Hematopoietic multipotent progenitor cell treated with erythropoietin and hydrocortisone succinate and interleukin-3 and kit ligand, for 15 days (in vitro differentiated cells): Measurements from ENCODE around the gene SRPK3.

Source experiments
- DNase-seq: peaks from one replicate; pipeline ENCODE4 v3.0.0-alpha.2; 2015; ENCODE audit warnings: low spot score

The SRPK3 gene

GRCh38 chrX:153770601-153771414, 10.0 kb upstream of the SRPK3 start:
- no peak for DNase-seq

GRCh38 chrX:153771415-153772315, 9.2 kb upstream of the SRPK3 start:
- DNase-seq = no peak

GRCh38 chrX:153772316-153773217, 8.3 kb upstream of the SRPK3 start:
- DNase-seq = no peak

GRCh38 chrX:153773218-153773611, 7.6 kb upstream of the SRPK3 start:
- no peak for DNase-seq

- no peak for DNase-seq
Observed at GRCh38 chrX:153773741-153774575, 6.9 kb upstream of the SRPK3 start.

DNA sequence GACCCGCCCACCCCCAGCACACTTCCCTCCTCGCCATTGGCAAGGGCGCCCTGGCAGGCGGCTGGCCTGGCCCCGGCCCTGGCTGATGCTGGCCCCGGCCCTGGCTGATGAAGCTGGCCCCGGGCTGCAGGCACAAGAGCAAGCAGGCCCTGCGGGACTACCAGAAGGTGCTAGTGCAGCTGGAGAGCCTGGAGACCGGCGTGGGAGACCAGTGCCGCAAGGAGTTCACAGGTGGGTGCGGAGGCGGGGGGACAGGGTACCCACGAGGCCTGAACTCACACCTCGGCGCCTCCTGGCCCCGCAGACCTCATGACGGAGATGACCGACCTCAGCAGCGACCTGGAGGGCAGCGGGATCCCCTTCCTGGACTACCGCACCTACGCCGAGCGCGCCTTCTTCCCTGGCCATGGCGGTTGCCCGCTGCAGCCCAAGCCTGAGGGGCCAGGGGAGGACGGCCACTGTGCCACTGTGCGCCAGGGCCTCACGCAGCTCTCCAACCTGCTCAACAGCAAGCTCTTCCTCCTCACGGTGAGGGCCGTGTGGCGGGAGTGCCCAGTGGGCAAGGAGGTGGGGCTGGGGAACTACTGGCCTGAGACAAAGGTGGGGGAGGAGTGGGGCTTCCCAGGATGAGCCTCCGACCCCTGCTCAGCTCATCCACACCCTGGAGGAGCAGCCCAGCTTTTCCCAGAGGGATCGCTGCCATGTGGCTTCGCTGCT, 6.1 kb upstream of the SRPK3 start:
- no peak for DNase-seq

GRCh38 chrX:153775293-153776119, 5.3 kb upstream of the SRPK3 start:
- no peak for DNase-seq

DNA sequence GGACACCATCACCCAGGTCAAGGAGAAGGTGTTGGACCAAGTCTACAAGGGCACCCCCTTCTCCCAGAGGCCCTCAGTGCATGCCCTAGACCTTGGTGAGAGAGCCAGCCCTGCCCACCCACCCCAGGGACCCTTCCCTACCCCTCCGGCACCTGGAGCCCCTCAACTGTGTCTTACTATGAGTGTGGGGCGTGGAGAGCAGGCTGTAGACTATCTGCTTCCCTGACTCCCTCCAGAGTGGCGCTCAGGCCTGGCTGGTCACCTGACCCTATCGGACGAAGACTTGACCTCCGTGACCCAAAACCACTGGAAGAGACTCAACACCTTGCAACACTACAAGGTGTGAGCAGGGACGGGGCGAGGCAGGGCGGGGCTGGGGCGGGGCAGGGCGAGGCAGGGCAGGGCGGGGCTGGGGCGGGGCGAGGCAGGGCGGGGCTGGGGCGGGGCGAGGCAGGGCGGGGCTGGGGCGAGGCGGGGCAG, 4.7 kb upstream of the SRPK3 start:
- DNase-seq = no peak

- no peak for DNase-seq
Observed at GRCh38 chrX:153776611-153777045, 4.2 kb upstream of the SRPK3 start.

DNA sequence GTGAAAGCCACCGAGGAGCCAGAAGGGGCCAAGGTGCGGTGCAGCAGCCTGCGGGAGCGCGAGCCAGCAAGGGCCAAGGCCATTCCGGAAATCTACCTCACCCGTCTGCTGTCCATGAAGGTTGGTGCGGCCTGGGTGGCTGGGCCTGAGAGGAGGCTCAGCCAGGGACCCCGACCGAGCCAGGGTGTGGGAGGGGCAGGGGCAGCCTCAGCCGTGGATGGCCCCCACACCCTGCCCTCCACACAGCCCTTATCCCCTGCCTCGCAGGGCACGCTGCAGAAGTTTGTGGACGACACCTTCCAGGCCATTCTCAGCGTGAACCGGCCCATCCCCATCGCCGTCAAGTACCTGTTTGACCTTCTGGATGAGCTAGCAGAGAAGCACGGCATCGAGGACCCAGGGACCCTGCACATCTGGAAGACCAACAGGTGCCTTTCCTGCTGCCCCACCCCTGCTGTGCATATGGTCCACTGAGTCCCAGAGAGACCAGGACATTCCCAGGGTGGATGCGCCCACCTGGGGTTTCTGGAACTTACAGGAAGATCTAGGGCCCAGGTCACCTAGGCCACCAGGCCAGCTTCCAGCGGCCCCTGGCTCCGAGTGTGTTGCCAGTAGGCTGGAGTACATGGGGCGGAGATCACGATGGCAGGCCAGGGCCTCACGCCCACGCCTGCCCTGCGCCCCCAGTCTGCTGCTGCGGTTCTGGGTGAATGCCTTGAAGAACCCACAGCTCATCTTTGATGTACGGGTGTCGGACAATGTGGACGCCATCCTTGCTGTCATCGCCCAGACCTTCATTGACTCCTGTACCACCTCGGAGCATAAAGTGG, 3.4 kb upstream of the SRPK3 start:
- DNase-seq = no peak

GRCh38 chrX:153778181-153778580, 2.7 kb upstream of the SRPK3 start:
- no peak for DNase-seq

DNA sequence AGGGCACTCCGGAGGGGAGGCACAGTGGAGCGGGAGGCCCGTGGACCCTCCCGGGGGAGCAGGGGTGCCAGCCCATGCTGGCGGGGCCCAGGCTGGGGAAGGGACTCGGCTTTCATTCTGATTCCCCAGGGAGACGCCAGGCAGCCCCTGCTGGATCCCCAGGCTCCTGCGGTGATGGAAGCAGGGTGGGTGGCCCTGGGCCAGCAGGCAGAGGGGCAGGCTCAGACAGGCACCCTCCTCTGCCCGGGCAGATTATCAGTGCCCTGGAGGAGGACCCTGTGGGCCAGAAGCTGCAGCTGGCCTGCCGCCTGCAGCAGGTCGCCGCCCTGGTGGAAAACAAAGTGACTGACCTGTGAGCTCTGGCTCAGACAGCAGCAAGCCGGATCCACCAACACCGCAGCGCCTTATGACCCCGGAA, 2.1 kb upstream of the SRPK3 start:
- no peak for DNase-seq

GRCh38 chrX:153779891-153780677, 757 bp upstream of the SRPK3 start:
- DNase-seq = no peak

- DNase-seq = no peak
Observed at GRCh38 chrX:153781428-153782047, 697 bp downstream of the SRPK3 start.

GRCh38 chrX:153782313-153782712, 1.5 kb downstream of the SRPK3 start:
- no peak for DNase-seq

DNA sequence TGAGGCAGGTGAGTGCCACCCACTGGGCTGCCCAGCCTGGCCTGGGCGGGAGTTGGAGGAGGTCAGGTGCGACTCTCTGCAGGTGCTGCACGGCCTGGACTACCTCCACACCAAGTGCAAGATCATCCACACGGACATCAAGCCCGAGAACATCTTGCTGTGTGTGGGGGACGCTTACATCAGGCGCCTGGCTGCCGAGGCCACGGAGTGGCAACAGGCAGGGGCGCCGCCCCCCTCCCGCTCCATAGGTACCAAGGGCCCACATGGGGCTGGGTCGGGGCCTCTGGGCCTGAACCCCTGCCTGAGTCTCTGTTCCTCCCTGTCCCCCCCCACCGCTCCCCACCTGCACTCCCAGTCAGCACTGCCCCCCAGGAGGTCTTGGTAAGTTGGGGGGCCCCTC, 2.0 kb downstream of the SRPK3 start:
- DNase-seq = no peak

GRCh38 chrX:153783378-153784013, 2.7 kb downstream of the SRPK3 start:
- no peak for DNase-seq
